DOHH2 (cell line): Measurements from ENCODE around the gene CYTH3.
A peak's percentile ranks its signal among the peaks of the same experiment; 100 is the strongest.

Source experiments
- H3F3A ChIP-seq: fragments of 200-600 bp; sonication (generic), shearing (Covaris generic); 2 replicates; pipeline ENCODE4 v1.6.0; 2016; ENCODE audit warnings: antibody characterized with exemption, mild to moderate bottlenecking; ENCODE audit not compliant: control insufficient read depth, insufficient read depth
- H3K27ac ChIP-seq: fragments of 200-600 bp; sonication (generic); 2 replicates; pipeline ENCODE4 v1.5.1; 2014; ENCODE audit warnings: low read depth, mild to moderate bottlenecking, low read length, moderate library complexity
- H3K27me3 ChIP-seq: fragments of 200-600 bp; sonication (generic); 2 replicates; pipeline ENCODE4 v1.6.1; 2014; ENCODE audit warnings: mild to moderate bottlenecking, low read length, mixed read lengths; ENCODE audit not compliant: control insufficient read depth
- H3K36me3 ChIP-seq: fragments of 200-600 bp; sonication (generic); 2 replicates; pipeline ENCODE4 v1.6.1; 2014; ENCODE audit warnings: mild to moderate bottlenecking, low read length, moderate library complexity, mixed read lengths; ENCODE audit not compliant: control insufficient read depth
- H3K4me1 ChIP-seq: fragments of 200-600 bp; sonication (generic); 2 replicates; pipeline ENCODE4 v1.6.1; 2014; ENCODE audit warnings: mild to moderate bottlenecking, low read length, mixed read lengths; ENCODE audit not compliant: control insufficient read depth
- H3K4me2 ChIP-seq: fragments of 200-600 bp; sonication (generic); 2 replicates; pipeline ENCODE4 v1.6.0; 2014; ENCODE audit warnings: mild to moderate bottlenecking, low read length, moderate library complexity
- H3K4me3 ChIP-seq: fragments of 200-600 bp; sonication (generic); 2 replicates; pipeline ENCODE4 v1.5.1; 2014; ENCODE audit warnings: mild to moderate bottlenecking, low read length, mixed read lengths
- H3K79me2 ChIP-seq: fragments of 200-600 bp; sonication (generic); 2 replicates; pipeline ENCODE4 v1.6.1; 2014; ENCODE audit warnings: mild to moderate bottlenecking, low read length, mixed read lengths; ENCODE audit not compliant: control insufficient read depth
- H3K9me2 ChIP-seq: fragments of 200-600 bp; sonication (generic); replicated peaks from 2 replicates; pipeline ENCODE4 v1.6.1; 2014; ENCODE audit warnings: mild to moderate bottlenecking, low read length, mixed read lengths; ENCODE audit not compliant: control insufficient read depth
- H3K9me3 ChIP-seq: fragments of 200-600 bp; sonication (generic); 2 replicates; pipeline ENCODE4 v1.6.1; 2014; ENCODE audit warnings: antibody characterized with exemption, low read length, mixed read lengths; ENCODE audit not compliant: control insufficient read depth, insufficient read depth
- H4K20me1 ChIP-seq: fragments of 200-600 bp; sonication (generic); 2 replicates; pipeline ENCODE4 v1.6.0; 2014; ENCODE audit warnings: low read depth, mild to moderate bottlenecking, antibody characterized with exemption, low read length, moderate library complexity; ENCODE audit not compliant: control insufficient read depth, insufficient read depth
- EZH2phosphoT487 ChIP-seq: fragments of 200-600 bp; sonication (generic); IDR thresholded peaks from 2 replicates; pipeline ENCODE4 v1.6.1; 2017; ENCODE audit warnings: borderline replicate concordance, mild to moderate bottlenecking, antibody characterized with exemption, low read length, moderate library complexity, mixed read lengths
- TF ChIP-seq, protein P1 (sequence below): fragments of 200-600 bp; sonication (generic); IDR thresholded peaks from one replicate; pipeline ENCODE4 v1.5.1; 2014; ENCODE audit warnings: antibody characterized with exemption, mild to moderate bottlenecking, low read depth, low read length; ENCODE audit not compliant: poor library complexity, severe bottlenecking

CYTH3 gene

DNA sequence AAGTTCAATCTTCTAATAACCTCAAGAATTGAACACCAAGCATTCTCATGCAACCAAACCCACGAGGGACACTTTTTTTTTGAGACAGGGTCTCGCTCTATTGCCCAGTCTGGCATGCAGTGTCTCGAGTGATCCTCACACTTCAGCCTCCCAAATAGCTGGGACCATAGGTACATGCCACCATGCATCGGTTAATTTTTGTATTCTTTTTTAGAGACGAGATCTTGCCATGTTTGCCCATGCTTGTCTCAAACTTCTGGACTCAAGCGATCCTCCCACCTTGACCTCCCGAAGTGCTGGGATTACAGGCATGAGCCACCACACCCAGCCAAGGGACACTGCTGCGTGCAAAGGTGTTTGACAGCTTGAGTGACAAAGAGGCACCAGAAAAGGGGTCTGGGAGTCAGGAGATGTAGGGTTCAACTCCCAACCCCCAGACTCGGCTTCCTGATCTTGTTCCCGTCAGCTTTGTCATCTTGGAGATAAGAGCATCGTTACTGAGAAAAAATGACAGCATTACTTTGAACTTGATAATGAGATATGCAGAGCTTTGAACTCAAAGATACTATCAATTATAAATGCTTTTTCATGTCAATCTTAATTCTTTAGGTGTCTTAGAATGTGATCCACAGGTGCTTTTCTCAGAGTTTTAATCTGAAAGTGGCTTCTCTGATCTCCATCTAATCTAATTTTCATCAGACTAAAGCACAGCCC, 1.6 kb upstream of the CYTH3 start:
- TF ChIP-seq, protein P1, sequence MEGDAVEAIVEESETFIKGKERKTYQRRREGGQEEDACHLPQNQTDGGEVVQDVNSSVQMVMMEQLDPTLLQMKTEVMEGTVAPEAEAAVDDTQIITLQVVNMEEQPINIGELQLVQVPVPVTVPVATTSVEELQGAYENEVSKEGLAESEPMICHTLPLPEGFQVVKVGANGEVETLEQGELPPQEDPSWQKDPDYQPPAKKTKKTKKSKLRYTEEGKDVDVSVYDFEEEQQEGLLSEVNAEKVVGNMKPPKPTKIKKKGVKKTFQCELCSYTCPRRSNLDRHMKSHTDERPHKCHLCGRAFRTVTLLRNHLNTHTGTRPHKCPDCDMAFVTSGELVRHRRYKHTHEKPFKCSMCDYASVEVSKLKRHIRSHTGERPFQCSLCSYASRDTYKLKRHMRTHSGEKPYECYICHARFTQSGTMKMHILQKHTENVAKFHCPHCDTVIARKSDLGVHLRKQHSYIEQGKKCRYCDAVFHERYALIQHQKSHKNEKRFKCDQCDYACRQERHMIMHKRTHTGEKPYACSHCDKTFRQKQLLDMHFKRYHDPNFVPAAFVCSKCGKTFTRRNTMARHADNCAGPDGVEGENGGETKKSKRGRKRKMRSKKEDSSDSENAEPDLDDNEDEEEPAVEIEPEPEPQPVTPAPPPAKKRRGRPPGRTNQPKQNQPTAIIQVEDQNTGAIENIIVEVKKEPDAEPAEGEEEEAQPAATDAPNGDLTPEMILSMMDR = no peak
- no peak for TF ChIP-seq EZH2phosphoT487
- Histone ChIP-seq H3K27me3 (peaks cover 41% of the 10 kb centered on the region), H3K79me2 (no peaks in the 10 kb centered on the region), H3K36me3 (no peaks in the 10 kb centered on the region), H3F3A (peaks cover 4% of the 10 kb centered on the region; the same call in 1 of the 2 replicates), H3K4me2 (no peak overlapping the region), H3K9me3 (no peaks in the 10 kb centered on the region), H4K20me1 (0 out of 2 replicates have a peak, but pooled peaks cover 10% of the 10 kb centered on the region), H3K9me2 (no peaks in the 10 kb centered on the region), H3K4me3 (no peak overlapping the region), H3K4me1 (peaks cover 25% of the 10 kb centered on the region), H3K27ac (no peak overlapping the region)

DNA sequence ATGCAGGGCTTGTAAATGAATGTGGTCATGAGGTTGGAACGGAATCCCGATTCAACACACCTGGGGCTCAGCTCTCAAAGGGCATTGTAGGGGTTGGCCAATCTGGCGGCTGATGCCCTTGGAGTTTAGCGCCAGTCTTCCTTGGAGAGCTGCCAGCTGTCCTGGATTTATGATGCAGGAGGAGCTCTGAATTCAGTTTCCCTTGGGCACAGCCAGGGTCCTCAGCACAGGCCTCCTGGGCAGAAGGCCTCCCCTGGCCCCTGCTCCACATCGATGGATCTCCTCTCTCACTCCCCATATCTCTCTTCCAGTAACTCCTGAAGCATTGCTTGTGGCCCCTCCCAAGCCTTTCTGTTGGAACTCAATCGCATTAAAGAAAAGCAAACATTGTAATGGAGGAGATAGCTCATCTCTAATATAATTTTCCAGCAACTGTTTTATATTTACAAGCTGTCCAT, 985 bp upstream of the CYTH3 start:
- Histone ChIP-seq H3K36me3 (no peaks in the 10 kb centered on the region), H3K27me3 (peaks cover 48% of the 10 kb centered on the region), H3K4me3 (no peak overlapping the region), H3K4me1 (peaks cover 25% of the 10 kb centered on the region), H3K9me3 (no peaks in the 10 kb centered on the region), H4K20me1 (0 out of 2 replicates have a peak, but pooled peaks cover 10% of the 10 kb centered on the region), H3F3A (peaks cover 4% of the 10 kb centered on the region; the same call in 1 of the 2 replicates), H3K27ac (no peak overlapping the region), H3K9me2 (no peaks in the 10 kb centered on the region), H3K79me2 (no peaks in the 10 kb centered on the region), H3K4me2 (no peak overlapping the region)
- no peak for TF ChIP-seq EZH2phosphoT487
- TF ChIP-seq, protein P1 = no peak

DNA sequence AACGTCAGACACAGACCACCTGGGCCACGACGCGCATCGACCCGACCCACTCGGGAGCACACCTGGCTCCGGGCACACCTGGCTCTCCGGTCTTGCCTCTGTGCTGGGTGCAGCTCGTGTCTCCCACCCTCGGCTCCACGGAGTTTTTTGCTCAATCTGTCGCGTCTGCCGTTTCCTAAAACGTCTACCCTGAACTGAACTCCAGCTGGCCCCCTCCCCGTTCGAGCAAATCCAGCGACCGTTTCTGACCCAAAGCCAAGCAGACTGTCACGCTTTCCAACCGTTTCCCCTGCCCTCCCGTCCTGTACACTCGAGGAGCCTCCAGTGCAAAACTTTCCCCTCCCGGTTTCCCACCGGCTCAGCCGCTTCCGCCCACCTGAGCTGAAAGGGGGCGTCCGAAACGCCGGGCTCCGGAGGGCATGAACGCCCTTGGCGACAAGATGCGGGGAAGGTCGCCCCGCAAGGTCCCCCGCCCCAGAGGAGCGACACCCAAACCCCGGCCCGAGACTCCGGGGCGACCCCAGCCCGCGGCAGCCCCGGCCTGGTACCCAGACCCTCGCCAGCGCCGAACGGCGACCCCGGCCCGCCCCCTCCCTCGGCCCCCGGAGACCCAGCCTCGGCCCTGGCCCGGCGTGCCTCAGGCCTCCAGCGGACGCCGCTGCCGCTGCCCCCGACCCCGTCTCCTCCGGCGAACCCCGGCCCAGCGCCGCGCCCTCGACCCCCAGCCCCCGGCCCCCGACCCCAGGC, 557 bp downstream of the CYTH3 start:
- Histone ChIP-seq H3K9me3 (no peaks in the 10 kb centered on the region), H3K4me1 (peaks cover 18% of the 10 kb centered on the region), H3K9me2 (no peaks in the 10 kb centered on the region), H3K4me3 (peak overlapping the region; percentile 79), H4K20me1 (0 out of 2 replicates have a peak, but pooled peaks cover 10% of the 10 kb centered on the region), H3K4me2 (peak overlapping the region; percentile 94), H3K79me2 (no peaks in the 10 kb centered on the region), H3K36me3 (no peaks in the 10 kb centered on the region), H3K27me3 (peaks cover 60% of the 10 kb centered on the region), H3K27ac (no peak overlapping the region), H3F3A (peaks cover 4% of the 10 kb centered on the region; the same call in 1 of the 2 replicates)
- no peak for TF ChIP-seq EZH2phosphoT487
- TF ChIP-seq, protein P1 = no peak
